Measurements from ENCODE around the gene PCID2.
"Not testable (repeated sequence)": the region's sequence is repeated elsewhere in the genome, so short reads cannot be mapped to it uniquely, and the experiment has no call there.

Gene PCID2

DNA sequence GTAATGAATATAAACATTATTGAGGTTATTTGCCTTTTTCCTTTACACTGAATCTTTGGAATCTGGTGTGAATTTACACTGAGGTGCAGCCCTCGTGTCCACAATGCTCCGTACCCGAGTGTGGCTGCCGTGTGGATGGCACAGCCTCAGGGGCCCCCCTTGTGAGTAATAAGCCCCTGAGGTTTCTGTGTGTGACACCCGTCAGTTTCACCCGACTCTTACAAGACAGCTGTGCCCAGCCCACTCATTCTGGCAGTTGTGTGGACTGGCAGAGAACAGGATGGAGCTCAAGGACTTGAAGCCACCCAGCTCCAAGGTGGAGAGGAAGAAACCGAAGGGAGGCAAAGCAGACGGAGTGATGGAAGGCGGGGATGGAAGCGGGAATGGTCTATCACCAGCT, 42.2 kb downstream of the PCID2 start:
- DNase-seq (ENCODE audit: low spot score): no peak

DNA sequence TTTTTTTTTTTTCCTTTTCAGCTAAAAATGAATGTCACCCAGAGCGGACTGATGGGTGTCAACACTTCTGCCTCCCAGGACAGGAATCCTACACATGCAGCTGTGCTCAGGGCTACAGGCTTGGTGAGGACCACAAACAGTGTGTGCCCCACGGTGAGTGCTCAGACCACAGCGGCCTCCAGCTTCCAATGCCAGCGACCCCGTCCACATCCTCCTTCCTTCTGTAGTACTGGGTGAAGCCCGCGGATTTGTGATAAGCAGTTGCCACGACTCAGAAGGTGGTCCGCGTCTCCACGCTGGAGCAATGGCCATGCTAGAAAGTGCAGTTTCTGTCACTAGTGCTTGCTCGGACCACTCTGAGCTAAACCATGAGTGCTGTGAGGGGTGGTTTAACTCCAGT, 44.0 kb downstream of the PCID2 start:
- no peak for DNase-seq (ENCODE audit: low spot score)

DNA sequence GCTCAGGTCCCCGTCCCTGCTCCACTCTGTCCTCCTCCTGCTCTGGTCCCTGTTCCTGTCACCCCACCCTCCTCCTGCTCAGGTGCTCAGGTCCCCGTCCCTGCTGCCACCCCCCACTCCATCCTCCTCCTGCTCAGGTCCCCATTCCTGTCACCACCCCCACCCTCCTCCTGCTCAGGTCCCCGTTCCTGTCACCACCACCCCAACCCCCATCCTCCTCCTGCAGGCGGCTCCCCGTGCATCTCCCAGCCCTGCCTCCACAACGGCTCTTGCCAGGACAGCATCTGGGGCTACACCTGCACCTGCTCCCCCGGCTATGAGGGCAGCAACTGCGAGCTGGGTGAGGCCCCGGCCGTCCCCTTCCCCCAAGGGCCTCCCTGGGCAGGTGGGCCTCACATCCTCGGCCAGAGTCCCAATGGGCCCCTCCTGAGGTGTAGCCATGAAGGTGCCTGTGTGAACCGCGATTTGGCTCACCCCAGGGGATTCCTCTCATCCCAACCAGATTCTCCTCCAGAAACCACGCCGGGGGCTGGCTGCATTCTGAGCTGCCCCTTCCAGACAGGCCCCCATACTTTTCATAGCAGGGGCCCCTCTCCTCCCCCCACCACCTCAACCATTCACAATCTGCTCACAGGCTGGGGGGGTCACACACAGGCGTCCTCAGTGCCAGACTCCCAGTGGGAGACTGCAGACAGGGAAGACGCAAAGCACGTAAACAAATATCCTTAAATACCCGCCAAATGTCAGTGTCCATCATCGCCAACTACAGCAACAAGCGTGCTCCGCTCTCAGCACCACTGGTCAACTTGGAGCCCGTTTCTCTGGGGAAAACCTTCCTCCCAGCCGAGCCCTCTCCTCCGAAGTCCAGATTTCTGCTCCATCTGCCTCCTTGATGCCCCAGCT, 45.4 kb downstream of the PCID2 start:
- no peak for DNase-seq (ENCODE audit: low spot score)

DNA sequence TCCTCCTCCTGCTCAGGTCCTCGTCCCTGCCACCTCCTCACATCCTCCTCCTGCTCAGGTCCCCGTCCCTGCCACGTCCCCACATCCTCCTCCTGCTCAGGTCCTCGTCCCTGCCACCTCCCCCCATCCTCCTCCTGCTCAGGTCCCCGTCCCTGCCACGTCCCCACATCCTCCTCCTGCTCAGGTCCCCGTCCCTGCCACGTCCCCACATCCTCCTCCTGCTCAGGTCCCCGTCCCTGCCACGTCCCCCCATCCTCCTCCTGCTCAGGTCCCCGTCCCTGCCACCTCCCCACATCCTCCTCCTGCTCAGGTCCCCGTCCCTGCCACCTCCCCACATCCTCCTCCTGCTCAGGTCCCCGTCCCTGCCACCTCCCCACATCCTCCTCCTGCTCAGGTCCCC, 46.5 kb downstream of the PCID2 start:
- not testable (repeated sequence) for DNase-seq (ENCODE audit: low spot score)

DNA sequence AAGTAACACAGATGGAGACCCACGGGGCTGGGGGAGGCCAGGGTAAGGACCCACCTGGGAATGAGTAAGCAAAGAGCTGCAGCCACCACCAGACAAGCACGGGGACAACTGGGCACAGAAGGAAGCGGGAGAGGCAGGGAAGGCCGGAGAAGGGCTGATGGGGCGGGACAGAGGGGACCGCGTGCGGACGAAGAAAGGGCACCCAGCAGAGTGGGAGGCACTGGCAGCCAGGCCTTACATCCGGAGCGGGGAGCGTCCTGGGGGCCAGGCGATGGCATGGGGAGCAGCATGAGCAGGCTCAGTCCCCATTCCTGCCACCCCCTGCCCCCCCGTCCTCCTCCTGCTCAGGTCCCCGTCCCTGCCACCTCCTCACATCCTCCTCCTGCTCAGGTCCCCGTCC, 47.0 kb downstream of the PCID2 start:
- no peak for DNase-seq (ENCODE audit: low spot score)

DNA sequence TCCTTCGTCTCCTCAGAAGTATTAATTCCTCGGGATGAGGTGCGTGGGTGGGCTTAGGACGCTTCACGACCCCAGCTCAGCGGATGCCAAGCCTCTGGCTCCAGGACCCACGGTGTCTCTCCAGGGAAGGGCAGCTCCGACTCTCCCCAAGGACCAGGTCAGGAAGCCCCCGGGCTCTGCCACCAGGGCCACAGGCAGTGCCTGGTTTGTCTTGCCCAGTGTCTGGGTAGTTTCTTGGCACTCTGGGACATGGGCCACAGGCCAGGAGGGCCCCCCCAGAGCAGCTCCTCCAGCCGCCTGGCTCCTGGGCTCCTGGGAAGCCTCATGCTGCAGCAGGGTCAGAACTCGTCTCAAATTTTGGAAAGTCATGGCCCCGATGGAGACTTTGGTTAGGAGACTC, 47.5 kb downstream of the PCID2 start:
- DNase-seq (ENCODE audit: low spot score): no peak

DNA sequence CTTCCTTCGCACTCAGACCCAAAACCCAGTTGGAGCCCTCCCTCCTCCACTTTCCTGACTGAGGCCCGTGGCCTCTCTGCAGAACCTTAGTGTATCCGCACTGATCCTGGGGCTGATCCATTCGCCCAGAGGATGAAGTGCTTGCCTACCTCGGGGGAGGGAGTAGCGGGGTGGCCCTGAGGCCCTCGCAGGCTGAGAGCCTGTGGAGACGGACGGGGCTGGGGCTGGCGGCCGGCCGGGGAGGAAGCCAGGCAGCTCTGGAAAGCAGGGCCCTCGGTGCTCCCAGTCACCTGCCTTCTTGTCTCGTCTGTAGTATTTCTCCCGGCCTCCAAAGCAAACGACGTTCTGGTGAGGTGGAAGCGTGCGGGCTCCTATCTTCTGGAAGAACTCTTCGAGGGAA, 48.8 kb downstream of the PCID2 start:
- no peak for DNase-seq (ENCODE audit: low spot score)

DNA sequence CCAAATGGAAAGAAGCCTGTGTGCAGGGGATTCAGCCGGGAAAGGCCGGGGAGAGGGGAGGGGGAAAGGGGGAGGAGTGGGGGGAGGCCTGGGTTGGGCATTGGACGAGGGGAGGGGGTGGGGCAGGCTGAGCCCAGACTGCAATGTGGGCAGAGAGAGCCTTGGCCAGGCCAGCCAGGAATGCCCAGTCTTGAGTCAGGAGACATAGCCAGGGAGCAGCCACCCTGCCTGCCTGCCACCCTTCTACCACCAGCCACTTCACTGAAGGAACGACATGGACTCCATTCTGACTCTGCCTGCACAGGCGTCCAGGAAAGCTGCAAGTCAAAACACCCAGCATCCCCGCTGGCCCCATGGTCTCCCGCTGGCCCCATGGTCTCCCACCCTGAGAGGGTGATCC, 49.5 kb downstream of the PCID2 start:
- no peak for DNase-seq (ENCODE audit: low spot score)

DNA sequence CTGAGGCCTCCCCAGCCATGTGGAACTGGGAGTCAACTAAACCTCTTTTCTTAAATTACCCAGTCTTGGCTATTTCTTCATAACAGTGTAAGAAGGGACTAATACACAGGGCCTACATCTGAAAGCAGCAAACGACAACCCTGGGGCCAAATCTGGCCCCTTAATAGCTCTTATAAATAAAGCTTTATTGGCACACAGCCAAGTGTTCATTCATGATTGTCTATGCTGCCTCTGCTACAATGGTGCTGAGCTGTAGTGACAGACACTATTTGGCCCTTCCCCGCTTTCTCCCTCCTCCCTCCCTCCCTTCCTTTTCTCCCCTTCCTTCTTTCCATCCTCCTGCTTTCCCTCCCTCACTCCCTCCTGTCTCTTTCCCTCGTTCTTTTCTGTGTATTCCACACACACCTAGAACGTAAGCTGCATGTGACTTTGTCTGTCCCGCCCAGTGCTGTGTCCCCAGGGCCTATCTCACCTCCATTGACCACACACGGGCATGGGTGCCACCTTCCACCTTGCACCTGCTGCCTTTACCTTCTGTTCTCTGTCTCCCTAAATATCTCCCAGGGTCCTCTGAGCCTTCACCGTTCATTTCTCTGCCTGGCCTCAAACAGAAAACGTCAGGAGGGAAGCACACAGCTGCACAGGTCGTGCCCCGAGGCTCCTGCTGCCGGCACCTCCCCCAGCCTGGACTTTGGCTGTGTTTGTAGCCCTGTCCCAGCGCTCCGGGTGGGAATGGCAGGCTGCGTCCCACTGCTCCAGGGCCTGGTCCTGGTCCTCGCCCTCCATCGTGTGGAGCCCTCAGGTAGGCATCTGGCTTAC, 50.3 kb downstream of the PCID2 start, which contains the start of gene PROZ:
Gene PROZ, plus strand, starts transcription at position 720 of the 819 bp plus-strand sequence. Its CDS starts 13 bp downstream, at position 733.
- no peak for DNase-seq (ENCODE audit: low spot score)

DNA sequence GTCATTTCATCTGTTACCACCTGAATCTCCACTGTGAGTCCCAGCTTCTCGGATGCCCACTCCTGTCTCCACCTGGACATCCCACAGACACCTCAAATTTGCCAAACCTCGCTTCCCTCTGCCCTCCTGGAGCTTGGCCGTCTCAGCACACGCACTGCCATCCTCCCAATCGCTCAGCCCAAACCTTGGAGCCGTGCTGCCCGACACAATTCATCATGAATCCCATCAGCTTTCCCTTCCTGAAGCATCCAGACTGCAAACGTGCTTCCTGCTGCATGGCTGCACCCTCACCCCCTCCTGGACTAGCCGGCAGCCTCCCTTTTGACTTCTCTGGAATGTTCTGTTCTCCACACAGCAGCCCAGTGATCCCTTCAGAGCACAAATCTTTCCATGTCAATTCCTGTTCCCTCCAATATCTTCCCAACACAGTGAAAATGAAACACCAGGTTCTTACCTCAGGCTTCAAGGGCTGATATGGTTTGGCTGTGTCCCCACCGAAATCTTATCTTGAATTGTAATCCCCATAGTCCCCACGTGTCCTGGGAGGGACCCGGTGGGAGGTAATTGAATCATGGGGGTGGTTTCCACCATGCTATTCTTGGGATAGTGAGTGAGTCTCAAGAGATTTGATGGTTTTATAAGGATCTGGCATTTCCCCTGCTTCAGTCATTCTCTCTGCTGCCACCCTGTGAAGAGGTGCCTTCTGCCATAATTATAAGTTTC, 51.1 kb downstream of the PCID2 start:
- no peak for DNase-seq (ENCODE audit: low spot score)

DNA sequence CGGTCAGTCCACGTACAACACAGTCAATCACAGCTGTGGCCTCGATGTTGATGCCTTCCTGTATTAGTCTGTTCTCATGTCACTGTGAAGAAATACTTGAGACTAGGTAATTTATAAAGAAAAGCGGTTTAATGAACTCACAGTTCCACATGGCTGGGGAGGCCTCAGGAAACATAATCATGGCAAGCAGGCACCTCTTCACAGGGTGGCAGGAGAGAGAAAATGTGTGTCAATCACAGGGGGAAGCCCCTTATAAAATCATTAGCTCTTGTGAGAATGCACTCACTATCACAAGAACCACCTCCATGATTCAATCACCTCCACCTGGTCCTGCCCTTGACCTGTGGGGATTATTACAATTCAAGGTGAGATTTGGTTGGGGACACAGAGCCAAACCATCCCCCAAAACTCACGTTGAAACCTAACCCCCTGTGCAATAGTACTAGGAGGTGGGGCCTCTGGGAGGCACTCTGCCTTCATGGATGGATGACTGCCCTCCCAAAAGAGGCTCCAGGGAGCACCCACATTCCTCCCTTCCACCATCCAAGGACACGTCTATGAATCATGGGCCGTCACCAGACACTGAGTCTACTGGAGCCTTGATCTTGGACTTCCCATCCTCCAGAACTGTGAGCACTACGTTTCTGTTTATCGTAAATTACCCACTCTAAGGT, 52.4 kb downstream of the PCID2 start:
- no peak for DNase-seq (ENCODE audit: low spot score)

DNA sequence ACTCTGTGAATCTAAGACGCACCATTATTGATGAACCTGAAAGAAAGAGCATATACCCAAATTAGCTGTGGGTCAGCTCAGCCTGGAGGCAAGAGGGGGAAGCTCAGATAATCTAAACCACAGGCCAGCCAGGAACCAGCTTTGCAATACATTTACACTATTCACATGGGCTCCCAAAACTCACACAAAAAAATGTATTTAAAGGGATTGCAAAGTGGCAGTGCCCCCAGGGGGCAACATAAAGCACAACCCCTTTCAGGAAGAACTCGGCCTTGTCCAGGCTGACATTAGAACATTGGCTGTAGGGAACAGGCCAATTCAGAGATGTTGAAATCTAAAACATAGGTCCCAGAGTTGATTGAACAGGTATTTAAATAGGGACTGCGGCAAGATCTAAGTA, 53.3 kb downstream of the PCID2 start:
- no peak for DNase-seq (ENCODE audit: low spot score)

DNA sequence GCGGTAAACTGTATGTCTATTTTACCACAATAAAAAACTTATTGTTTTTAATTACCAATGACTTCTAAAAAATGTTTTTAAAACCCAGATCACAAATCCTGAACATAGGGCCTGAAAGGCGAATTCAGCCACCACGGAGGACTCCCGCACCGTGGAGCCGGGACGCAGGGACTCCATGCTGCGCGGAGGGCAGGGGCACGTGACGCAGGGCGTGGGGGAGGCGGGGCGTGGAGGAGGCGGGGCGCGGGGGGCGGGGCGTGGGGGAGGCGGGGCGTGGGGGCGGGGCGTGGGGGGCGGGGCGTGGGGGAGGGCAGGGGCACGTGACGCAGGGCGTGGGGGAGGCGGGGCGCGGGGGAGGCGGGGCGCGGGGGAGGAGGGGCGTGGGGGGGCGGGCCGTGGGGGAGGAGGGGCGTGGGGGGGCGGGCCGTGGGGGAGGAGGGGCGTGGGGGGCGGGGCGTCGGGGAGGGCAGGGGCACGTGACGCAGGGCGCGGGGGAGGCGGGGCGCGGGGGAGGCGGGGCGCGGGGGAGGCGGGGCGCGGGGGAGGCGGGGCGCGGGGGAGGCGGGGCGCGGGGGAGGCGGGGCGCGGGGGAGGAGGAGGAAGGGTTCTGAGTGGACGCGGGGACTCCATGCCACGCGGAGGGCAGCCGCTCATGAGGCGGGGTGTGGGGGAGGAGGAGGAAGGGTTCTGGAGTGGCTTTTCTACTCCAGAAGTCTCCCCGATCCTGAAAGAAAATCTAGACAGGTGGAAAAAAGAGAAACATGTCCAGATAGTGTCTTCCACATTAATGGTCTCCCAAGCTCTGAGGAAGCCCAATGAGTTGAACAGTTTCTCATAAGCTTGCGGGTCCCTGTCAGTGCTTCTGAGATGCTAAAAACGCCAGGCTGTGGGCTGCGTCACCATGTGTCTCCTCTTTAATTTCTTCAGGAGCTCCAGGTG, 54.4 kb downstream of the PCID2 start:
- DNase-seq (ENCODE audit: low spot score): peak; percentile 82

DNA sequence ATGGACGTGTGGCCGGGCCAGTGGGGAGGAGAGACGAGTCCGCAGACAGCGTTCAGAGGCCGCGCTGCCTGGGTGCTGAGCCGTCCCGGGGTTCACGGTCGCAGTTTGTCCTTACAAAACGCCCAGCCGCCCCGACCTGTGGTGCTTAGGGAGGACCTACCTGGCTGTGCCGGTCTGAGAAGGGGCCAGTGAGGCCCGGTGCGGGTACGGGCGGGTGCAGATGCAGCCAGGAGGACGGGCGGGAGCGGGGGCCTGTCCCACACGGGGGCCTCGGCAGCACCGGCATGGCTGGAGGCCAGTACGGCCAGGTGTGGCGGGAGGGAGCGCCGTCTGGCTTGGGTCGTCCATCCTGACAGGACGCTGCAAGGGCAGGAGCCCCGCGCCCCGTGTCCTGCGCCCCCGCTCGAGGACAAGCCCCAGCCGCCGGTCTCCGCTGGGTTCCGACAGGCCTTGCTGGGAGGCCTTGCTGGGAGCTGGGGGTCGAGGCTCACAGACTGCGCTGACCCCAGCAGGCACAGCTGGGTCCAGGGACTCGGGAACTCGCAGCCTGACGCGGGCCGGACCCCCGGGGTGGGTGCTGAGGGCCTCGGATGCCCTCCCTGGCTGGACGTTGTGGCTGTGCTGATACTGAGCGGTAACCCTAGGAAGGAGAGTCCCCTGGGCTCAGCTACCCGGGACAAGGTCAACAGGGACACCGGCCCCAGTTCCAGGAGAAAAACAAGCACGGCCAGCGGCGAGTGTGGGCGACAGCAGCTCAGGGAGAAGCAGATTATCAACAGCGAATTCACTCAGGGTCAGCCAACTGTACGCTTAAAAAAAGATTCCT, 55.3 kb downstream of the PCID2 start:
- DNase-seq (ENCODE audit: low spot score): peak; percentile 57

DNA sequence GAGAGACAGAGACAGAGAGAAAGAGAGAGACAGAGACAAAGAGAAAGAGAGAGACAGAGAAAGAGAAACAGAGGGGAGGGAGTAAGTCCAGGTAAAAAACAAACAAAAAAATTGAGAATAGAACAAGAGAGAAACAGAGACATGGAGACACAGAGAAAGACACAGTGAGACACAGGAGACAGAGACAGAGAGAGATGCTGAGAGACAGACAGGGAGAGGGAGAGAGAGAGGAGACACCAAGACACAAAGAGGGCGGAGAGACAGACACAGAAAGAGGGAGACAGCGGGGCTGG, 55.8 kb downstream of the PCID2 start:
- peak; percentile 53 for DNase-seq (ENCODE audit: low spot score)

DNA sequence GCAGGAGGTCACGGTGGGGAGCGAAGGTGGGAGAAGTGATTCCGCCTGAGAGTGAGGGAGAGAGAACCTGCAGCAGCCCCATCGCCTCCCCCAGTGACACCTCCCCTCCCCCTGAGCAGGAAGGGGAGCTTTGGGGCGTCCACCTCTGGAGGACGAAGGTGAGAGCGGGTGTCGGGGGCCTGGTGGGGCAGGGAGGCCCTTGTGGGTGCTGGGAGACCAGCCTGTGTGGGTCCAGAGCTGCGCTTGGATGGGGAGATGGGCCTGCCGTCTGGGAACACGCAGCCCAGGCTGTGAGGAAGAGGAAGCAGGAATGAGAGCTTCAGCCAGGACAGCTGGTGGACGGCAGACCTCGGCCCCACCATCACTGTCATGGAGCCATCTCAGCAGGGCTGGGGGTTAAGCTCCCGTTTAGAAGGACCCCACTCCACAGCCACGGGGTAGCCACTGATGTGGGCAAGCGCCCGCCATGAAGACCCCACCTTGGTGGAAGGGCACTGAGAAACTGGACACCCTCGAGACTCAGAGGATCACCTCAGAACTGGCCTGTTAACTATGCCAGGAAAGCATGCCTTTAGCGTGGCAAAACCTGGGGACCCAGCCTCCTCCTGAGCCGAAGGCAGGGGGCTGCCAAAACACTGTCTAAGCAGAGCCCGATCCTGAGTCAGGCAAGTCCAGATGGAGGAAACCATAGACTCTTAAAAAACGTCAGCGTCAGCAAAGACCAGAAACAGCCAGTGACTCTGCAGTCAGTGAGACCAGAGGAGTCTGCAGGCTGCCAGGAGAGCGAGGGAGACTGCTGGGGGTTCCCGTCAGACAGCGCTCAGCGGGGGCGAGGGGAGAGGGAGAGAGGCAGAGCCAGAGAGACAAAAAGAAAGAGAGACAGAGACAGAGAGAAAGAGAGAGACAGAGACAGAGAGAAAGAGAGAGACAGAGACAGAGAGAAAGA, 56.5 kb downstream of the PCID2 start:
- peak; percentile 75 for DNase-seq (ENCODE audit: low spot score)

DNA sequence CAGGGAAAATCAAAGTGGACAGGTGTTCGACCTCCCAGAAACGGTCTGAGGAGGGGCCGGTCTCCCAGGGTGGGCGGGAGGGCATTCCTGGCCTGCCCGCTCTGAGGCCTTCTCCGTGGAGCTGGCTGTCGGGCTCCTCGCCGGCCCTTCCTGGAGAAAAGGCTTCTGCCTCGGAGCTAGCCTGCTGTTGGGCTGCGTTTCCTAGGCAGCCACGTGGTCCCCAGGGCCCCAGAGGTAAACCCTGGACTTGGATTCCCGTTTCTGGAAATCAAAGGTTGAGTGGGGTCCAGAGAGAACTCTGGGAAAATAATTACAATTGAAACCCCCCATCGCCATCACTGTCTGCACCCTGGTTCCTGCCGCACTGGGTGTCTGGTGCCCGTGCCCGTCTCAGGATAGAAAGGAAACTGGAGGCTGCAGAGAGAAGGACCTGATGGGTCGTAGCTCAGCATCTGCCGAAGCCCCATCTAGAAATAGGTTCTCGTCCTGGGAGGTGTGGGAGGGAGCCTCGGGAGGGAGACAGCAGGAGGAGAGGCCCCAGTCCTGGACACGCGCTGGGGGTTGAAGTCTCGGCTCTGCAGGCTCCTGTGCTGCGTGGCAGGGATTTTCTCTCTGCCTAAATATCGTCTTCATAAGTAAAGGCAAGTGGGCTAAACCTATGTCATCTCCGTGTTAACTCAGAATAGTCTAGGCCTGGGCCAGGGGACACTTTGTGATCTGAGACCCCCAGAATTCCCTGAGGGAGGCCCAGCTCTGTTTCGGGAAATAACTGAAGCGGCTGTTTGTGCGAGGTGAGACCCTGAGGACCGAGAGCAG, 57.7 kb downstream of the PCID2 start:
- DNase-seq (ENCODE audit: low spot score): no peak

All from hepatic stellate cell (primary cell).